SW480 (cell line): ENCODE data around the gene RCBTB2.
"Not testable (repeated sequence)": the region's sequence is repeated elsewhere in the genome, so short reads cannot be mapped to it uniquely, and the experiment has no call there.

Experiments
- DNase-seq: peaks from one replicate; pipeline ENCODE4 v3.0.0-alpha.2; 2016; ENCODE audit warnings: low spot score

RCBTB2 gene

GRCh38 chr13:48493066-48493765, 39.7 kb downstream of the RCBTB2 start:
- no peak for DNase-seq

- no peak for DNase-seq
Measured at GRCh38 chr13:48492470-48493065, 40.3 kb downstream of the RCBTB2 start.

GRCh38 chr13:48492096-48492440, 40.8 kb downstream of the RCBTB2 start:
- no peak for DNase-seq

DNA sequence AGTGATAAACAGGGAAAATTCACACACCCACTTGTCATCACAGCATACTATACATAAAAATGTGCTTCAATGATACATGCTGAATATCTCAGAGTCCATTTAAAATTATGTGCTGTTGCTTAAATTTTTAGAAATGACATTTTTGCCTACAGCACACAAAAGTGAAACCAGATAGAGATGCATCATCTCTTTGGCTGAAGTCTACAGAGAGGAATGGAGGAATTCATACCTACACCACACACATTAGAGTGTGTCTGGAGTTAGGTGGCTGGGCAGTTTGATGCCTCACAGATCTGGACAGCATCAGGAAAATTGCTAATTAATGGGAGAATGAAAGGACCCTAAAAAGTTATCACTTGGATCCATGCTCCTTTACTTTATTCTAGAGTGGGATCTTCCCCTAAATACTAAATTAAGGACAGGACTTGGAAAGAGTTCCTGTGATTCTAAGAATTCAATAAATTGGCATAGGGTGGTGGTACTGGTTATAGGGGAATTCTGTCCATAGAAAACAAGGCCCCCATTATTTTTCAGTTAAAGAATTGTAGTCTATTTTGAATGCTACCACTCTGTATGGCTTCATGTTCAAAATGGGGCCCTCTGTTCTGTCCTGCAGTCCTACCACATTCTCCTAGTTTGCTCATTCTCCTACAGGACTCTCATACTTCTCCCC, 41.3 kb downstream of the RCBTB2 start:
- no peak for DNase-seq

- no peak for DNase-seq
Measured at GRCh38 chr13:48490241-48490640, 42.6 kb downstream of the RCBTB2 start.

- no peak for DNase-seq
Measured at GRCh38 chr13:48489666-48490065, 43.2 kb downstream of the RCBTB2 start.

GRCh38 chr13:48488995-48489394, 43.9 kb downstream of the RCBTB2 start:
- DNase-seq = no peak

- no peak for DNase-seq
Measured at GRCh38 chr13:48487968-48488367, 44.9 kb downstream of the RCBTB2 start.

- no peak for DNase-seq
Measured at GRCh38 chr13:48486836-48487235, 46.0 kb downstream of the RCBTB2 start.

DNA sequence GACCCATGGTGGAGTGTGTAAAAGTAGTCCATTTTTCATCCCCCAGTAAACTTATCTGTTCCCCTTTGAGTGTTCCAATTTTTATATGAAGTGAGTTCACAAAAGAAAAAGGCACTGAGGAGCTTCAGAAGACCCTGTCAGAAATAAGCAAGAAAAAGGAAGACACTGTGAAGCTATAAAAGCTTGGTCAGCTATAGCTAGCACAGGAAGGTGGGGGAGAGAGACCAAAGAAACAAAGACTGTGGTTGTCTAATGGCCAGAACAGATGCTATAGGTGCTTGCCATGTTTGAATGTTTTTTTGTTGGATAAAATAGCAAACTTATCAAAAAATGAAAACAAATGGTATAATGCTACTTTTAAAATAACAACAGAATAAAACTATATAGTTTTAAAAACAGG, 46.5 kb downstream of the RCBTB2 start:
- DNase-seq = no peak

DNA sequence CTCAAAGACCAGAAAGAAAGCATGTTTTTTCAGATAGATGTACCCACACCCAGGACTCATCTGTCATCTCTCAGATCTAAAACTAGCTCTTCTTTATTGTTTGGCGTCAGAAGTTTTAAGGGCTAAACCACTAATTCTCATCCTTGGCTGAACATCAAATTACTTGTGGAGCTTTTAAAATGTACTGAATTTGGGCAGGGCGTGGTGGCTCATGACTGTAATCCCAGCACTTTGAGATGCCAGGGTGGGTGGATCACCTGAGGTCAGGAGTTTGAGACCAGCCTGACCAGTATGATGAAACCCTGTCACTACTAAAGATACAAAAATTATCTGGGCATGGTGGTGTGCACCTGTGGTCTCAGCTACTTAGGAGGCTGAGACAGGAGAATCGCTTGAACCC, 47.4 kb downstream of the RCBTB2 start:
- DNase-seq = no peak

GRCh38 chr13:48483575-48483974, 49.3 kb downstream of the RCBTB2 start:
- DNase-seq = no peak

DNA sequence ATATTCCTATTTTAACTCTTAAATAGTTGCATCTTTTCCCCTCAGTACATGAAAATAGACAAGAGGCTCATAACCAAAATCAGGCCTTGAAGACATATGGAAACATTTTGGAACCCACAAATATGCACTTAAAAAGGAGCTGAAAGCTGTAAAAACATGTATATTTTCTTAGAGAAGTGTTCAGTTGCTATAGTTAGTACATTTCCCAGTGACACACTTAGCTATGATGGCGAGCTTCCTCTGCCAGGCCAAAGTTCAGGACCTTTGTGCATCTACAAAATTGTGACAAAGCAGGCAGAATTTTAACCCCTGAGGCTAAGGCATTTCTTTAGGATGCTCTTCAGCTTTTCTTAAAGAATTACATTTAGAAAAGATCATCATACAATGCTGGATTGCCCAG, 54.5 kb downstream of the RCBTB2 start:
- no peak for DNase-seq

GRCh38 chr13:48477191-48477855, 55.6 kb downstream of the RCBTB2 start:
- no peak for DNase-seq

DNA sequence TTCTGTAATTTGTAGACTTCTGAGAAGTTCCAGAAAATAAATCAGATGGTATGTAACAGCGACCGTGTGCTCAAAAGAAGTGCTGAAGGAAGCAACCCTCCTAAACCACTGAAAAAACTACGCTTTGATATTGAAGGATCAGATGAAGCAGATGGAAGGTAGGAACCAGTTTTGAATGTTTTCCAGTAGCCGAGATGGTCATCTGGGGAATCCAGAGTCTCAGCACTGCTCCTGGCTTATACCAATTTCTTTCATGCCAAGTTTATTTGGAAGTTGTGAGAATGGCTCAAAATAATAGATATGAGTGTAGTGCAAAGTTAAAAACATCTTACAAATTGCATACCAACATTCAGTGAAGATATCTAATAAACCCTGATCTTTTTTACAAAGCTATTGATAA, 56.2 kb downstream of the RCBTB2 start:
- no peak for DNase-seq

DNA sequence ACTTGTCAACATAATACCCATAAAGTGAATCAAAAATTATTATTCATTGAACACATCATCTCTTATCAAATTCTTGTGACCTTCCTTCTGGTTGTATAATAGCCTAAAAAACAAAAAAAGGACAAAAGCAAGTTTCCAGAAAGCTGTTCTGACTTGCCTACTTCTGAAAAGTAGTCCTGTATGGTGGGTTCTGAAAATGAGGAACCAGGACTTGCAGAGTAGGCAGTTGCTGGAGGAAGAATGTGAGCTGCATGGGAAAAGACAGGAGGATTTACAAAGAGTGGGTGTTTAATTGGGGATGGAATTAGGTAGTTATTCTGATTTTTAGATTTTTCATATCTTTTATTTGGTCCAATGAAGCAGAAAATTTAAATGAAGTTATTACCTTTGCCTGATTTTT, 56.7 kb downstream of the RCBTB2 start:
- no peak for DNase-seq

DNA sequence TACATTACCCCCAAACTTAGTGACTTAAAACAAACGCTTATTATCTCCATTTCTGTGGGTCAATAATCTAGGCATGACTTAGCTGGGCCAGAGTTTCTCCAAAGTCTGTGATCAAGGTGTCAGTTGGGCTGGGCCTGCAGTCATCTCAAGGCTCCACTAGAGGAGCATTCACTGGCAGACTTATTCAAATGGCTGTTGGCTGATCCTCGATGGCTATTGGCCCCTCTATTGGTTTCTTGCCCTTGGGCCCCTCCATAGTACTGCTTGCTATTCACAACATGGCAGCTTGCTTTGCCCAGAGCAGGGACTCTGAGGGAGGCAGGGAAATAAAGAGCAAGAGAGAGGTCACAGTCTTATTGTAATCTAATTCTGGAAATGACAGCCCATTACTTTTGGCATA, 57.6 kb downstream of the RCBTB2 start:
- DNase-seq = no peak

GRCh38 chr13:48457578-48458242, 75.2 kb downstream of the RCBTB2 start:
- no peak for DNase-seq

GRCh38 chr13:48456546-48456945, 76.3 kb downstream of the RCBTB2 start:
- no peak for DNase-seq

DNA sequence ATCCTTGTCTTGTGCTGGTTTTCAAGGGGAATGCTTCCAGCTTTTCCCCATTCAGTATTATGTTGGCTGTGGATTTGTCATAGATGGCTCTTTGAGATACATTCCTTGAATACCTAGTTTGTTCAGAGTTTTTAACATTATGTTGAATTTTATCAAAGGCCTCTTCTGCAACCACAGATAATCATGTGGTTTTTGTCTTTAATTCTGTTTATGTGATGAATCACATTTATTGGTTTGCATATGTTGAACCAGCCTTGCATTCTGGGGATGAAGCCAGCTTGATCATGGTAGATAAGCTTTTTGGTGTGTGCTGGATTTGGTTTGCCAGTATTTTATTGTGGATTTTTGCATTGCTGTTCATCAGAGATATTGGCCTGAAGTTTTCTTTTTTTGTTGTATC, 81.7 kb downstream of the RCBTB2 start:
- DNase-seq = not testable (repeated sequence)

GRCh38 chr13:48449656-48450055, 83.2 kb downstream of the RCBTB2 start:
- no peak for DNase-seq

DNA sequence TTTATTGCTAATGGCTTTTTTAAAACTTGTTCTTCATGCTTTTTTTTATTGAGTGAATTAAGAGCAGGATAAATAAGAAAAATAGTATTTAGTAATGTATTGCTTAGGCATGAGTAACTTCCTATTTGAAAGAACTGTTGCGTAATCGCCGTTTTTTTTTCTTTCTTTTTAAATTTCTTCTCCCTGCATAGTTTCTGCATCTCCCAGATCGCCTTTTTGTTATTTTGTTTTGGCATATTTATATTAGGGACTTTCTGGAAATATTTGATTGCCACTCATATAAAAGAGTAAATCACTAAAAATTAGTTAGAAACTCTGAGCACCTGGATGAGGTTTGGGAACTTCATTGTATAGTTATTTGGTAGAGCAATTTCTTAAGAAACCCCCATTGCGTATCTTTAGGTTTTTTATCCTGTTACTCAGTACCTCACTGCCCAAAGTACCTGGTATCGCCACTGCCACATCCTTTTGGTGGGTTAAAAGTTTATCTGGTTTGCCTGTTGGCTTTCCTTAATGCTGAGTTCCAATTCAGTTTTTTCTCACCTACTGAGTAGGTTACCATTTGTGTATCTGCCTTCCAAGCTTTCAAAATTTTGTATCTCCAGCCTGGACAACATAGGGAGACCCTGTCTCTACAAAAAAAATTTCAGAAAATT, 83.8 kb downstream of the RCBTB2 start:
- no peak for DNase-seq
